ENCODE data around the gene GLT8D2.

The GLT8D2 gene

DNA sequence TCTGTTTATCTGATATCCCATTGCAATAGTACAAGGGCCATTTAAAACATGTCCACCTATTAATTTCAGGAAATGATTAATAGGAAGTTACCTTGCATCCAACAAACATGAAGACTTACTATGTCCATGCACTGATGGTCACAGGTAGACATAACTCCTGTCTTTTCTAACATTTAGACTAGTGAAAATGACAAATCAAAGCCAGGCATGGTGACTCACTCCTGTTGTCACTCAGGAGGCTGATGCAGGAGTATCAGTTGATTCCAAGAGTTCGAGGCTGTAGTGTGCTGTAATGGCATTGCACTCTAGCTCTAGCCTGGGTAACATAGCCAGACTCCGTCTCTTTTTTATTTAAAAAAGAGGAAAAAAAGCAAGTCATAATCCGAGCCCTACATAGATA lies 105.0 kb downstream of the GLT8D2 start:
- DNase-seq, result no peak
